ENCODE data around the gene ARID1A. TPM values are rescaled to one million over a fixed set of nuclear protein-coding genes. Genes with fewer than 3 reads are reported as not detected.

The ARID1A gene
- total RNA-seq, 2 experiments from 2014 or later, result 122 to 123 TPM

GRCh38 chr1:26692211-26692792 lies 3.5 kb upstream of the ARID1A start:
- no peaks in the 10 kb centered on the region for H3K27me3 Mint-ChIP-seq (ENCODE audit: low read depth)
- H3K9me3 Mint-ChIP-seq (ENCODE audit: insufficient read depth), result no peaks in the 10 kb centered on the region
- ChIA-PET CTCF (interaction anchor here (0.6 to 7.8 kb wide), 30 partner anchors 11 to 305 kb away, joined by 3 to 125 read pairs (median 6); partner anchors contain the start of genes PIGV and ZDHHC18), POLR2A (interaction anchor here (0.5 to 15.2 kb wide), 24 partner anchors 10 to 574 kb away, joined by 3 to 325 read pairs (median 4); partner anchors contain the start of genes GPATCH3, GPN2 and PIGV)
- H3K36me3 Mint-ChIP-seq (ENCODE audit: low read depth), result no peaks in the 10 kb centered on the region
- DNase-seq, result peak; percentile 91
- peak overlapping the region; percentile 88 for H3K4me3 Mint-ChIP-seq
- peak overlapping the region; percentile 97 for H3K27ac Mint-ChIP-seq
- H3K4me1 Mint-ChIP-seq (ENCODE audit: low read depth), result peaks cover 34% of the 10 kb centered on the region
- ATAC-seq, result peak; percentile 45

- Mint-ChIP-seq H3K9me3 (ENCODE audit: insufficient read depth) (no peaks in the 10 kb centered on the region), H3K4me1 (ENCODE audit: low read depth) (peaks cover 34% of the 10 kb centered on the region), H3K36me3 (ENCODE audit: low read depth) (no peaks in the 10 kb centered on the region), H3K4me3 (peak overlapping the region; percentile 88), H3K27ac (peak overlapping the region; percentile 97), H3K27me3 (ENCODE audit: low read depth) (no peaks in the 10 kb centered on the region)
- ChIA-PET POLR2A (interaction anchor here (0.6 to 15.2 kb wide), 23 partner anchors 10 to 221 kb away, joined by 3 to 325 read pairs (median 5); partner anchors contain the start of genes GPATCH3, GPN2, HMGN2 and PIGV), CTCF (interaction anchor here (0.7 to 7.8 kb wide), 24 partner anchors 10 to 305 kb away, joined by 3 to 125 read pairs (median 7); partner anchors contain the start of gene PIGV)
- ATAC-seq (peak; percentile 43), DNase-seq (peak; percentile 95)
Measured at GRCh38 chr1:26692793-26693490, 2.9 kb upstream of the ARID1A start.

- CTCF ChIA-PET, result interaction anchor here (0.8 to 7.8 kb wide), 16 partner anchors 10 to 193 kb away, joined by 3 to 125 read pairs (median 11); partner anchors contain the start of gene PIGV
- Mint-ChIP-seq H3K4me3 (peak overlapping the region; percentile 88), H3K36me3 (ENCODE audit: low read depth) (no peaks in the 10 kb centered on the region), H3K9me3 (ENCODE audit: insufficient read depth) (no peaks in the 10 kb centered on the region), H3K27ac (peak overlapping the region; percentile 97), H3K4me1 (ENCODE audit: low read depth) (peaks cover 34% of the 10 kb centered on the region), H3K27me3 (ENCODE audit: low read depth) (no peaks in the 10 kb centered on the region)
- DNase-seq, result peak; percentile 24
- ATAC-seq, result no peak
- POLR2A ChIA-PET, result interaction anchor here (0.6 to 15.2 kb wide), 14 partner anchors 9 to 222 kb away, joined by 3 to 325 read pairs (median 5); partner anchors contain the start of genes GPATCH3, HMGN2 and PIGV
Measured at GRCh38 chr1:26693599-26694572, 1.9 kb upstream of the ARID1A start.

- Mint-ChIP-seq H3K9me3 (ENCODE audit: insufficient read depth) (no peaks in the 10 kb centered on the region), H3K27ac (peak overlapping the region; percentile 97), H3K4me3 (peak overlapping the region; percentile 88), H3K27me3 (ENCODE audit: low read depth) (no peaks in the 10 kb centered on the region), H3K36me3 (ENCODE audit: low read depth) (no peaks in the 10 kb centered on the region), H3K4me1 (ENCODE audit: low read depth) (peaks cover 34% of the 10 kb centered on the region)
- peak; percentile 41 for DNase-seq
- no peak for ATAC-seq
- ChIA-PET POLR2A (interaction anchor here (1.7 to 15.2 kb wide), 2 partner anchors 93 to 194 kb away, joined by 5 to 325 read pairs; partner anchors contain the start of gene PIGV), CTCF (interaction anchor here (1.0 to 7.8 kb wide), 5 partner anchors 16 to 138 kb away, joined by 4 to 125 read pairs (median 29); partner anchors contain the start of gene PIGV)
Measured at GRCh38 chr1:26694638-26695355, 1.0 kb upstream of the ARID1A start.

GRCh38 chr1:26696119-26696653 lies 371 bp downstream of the ARID1A start:
- no peak for ATAC-seq
- Mint-ChIP-seq H3K27me3 (ENCODE audit: low read depth) (no peaks in the 10 kb centered on the region), H3K36me3 (ENCODE audit: low read depth) (no peaks in the 10 kb centered on the region)

GRCh38 chr1:26696654-26697430 lies 1.0 kb downstream of the ARID1A start:
- peak; percentile 1 for ATAC-seq

More at GRCh38 chr1:26696119-26696653, 371 bp downstream of the ARID1A start:
- peak; percentile 33 for DNase-seq
- Mint-ChIP-seq H3K4me3 (peak overlapping the region; percentile 70), H3K27ac (no peak overlapping the region), H3K4me1 (ENCODE audit: low read depth) (peaks cover 31% of the 10 kb centered on the region), H3K9me3 (ENCODE audit: insufficient read depth) (no peaks in the 10 kb centered on the region)
- ChIA-PET CTCF (interaction anchor here (0.5 to 9.6 kb wide), 4 partner anchors 28 to 966 kb away, joined by 3 to 149 read pairs (median 4); partner anchors contain the start of gene PIGV), POLR2A (interaction anchor here (0.8 to 15.2 kb wide), 11 partner anchors 14 to 196 kb away, joined by 3 to 325 read pairs (median 5); partner anchors contain the start of gene PIGV)

GRCh38 chr1:26697431-26697977 lies 1.7 kb downstream of the ARID1A start:
- no peaks in the 10 kb centered on the region for H3K27me3 Mint-ChIP-seq (ENCODE audit: low read depth)
- H3K36me3 Mint-ChIP-seq (ENCODE audit: low read depth), result no peaks in the 10 kb centered on the region
- H3K27ac Mint-ChIP-seq, result no peak overlapping the region
- CTCF ChIA-PET, result interaction anchor here (0.6 to 9.6 kb wide), 17 partner anchors 20 to 280 kb away, joined by 3 to 149 read pairs (median 4); partner anchors contain the start of gene PIGV
- DNase-seq (peak; percentile 34), ATAC-seq (no peak)
- H3K9me3 Mint-ChIP-seq (ENCODE audit: insufficient read depth), result no peaks in the 10 kb centered on the region
- peaks cover 24% of the 10 kb centered on the region for H3K4me1 Mint-ChIP-seq (ENCODE audit: low read depth)
- POLR2A ChIA-PET, result interaction anchor here (0.7 to 15.2 kb wide), 21 partner anchors 16 to 226 kb away, joined by 3 to 325 read pairs (median 5); partner anchors contain the start of genes HMGN2 and PIGV
- H3K4me3 Mint-ChIP-seq, result no peak overlapping the region

More at GRCh38 chr1:26696654-26697430, 1.0 kb downstream of the ARID1A start:
- POLR2A ChIA-PET, result interaction anchor here (0.7 to 15.2 kb wide), 16 partner anchors 15 to 197 kb away, joined by 3 to 325 read pairs (median 4); partner anchors contain the start of gene PIGV
- H3K27me3 Mint-ChIP-seq (ENCODE audit: low read depth), result no peaks in the 10 kb centered on the region
- peaks cover 30% of the 10 kb centered on the region for H3K4me1 Mint-ChIP-seq (ENCODE audit: low read depth)
- H3K27ac Mint-ChIP-seq, result peak overlapping the region; percentile 76
- H3K4me3 Mint-ChIP-seq, result peak overlapping the region; percentile 70
- CTCF ChIA-PET, result interaction anchor here (0.6 to 9.6 kb wide), 7 partner anchors 27 to 196 kb away, joined by 3 to 149 read pairs (median 6); partner anchors contain the start of gene PIGV
- peak; percentile 66 for DNase-seq
- H3K9me3 Mint-ChIP-seq (ENCODE audit: insufficient read depth), result no peaks in the 10 kb centered on the region
- no peaks in the 10 kb centered on the region for H3K36me3 Mint-ChIP-seq (ENCODE audit: low read depth)

- peak; percentile 68 for DNase-seq
- no peaks in the 10 kb centered on the region for H3K36me3 Mint-ChIP-seq (ENCODE audit: low read depth)
- H3K4me1 Mint-ChIP-seq (ENCODE audit: low read depth), result peaks cover 19% of the 10 kb centered on the region
- ATAC-seq, result peak; percentile 37
- ChIA-PET CTCF (interaction anchor here (0.7 to 9.6 kb wide), 19 partner anchors 21 to 413 kb away, joined by 3 to 149 read pairs (median 4); partner anchors contain the start of gene PIGV), POLR2A (interaction anchor here (0.6 to 15.2 kb wide), 21 partner anchors 18 to 226 kb away, joined by 3 to 325 read pairs (median 5); partner anchors contain the start of genes GPATCH3, HMGN2 and PIGV)
- no peaks in the 10 kb centered on the region for H3K27me3 Mint-ChIP-seq (ENCODE audit: low read depth)
- H3K9me3 Mint-ChIP-seq (ENCODE audit: insufficient read depth), result no peaks in the 10 kb centered on the region
- H3K27ac Mint-ChIP-seq, result no peak overlapping the region
- no peak overlapping the region for H3K4me3 Mint-ChIP-seq
Measured at GRCh38 chr1:26697978-26698849, 2.4 kb downstream of the ARID1A start.

Data from activated CD8-positive, alpha-beta T cell treated with anti-CD3 and anti-CD28 coated beads, Interleukin-2, amount 10 ng/mL, durations not matched to agents 7 days and 5 days (primary cell).